Ovary (tissue), 3 donors: Measurements from ENCODE around the gene GDF11.

Experiments
- CTCF ChIP-seq, 3 donors: fragments of 450-650 bp in 2 of 3; fragments of 200-600 bp in 1 of 3; IDR thresholded peaks; one replicate each; pipeline versions ENCODE4 v1.5.1 to v1.8.0; 2016 to 2022; ENCODE audit warnings: antibody characterized with exemption in 3 of 3, mild to moderate bottlenecking in 1 of 3
- EP300 ChIP-seq: sonication (generic); formaldehyde crosslinking; IDR thresholded peaks from one replicate; pipeline ENCODE4 v1.6.1; 2017; ENCODE audit warnings: antibody characterized with exemption
- POLR2A ChIP-seq: fragments of 450-650 bp; IDR thresholded peaks from one replicate; pipeline ENCODE4 v1.6.1; 2017; ENCODE audit warnings: antibody characterized with exemption, mild to moderate bottlenecking, moderate library complexity
- donor health status: DM: no; HTN: no; CAD: no.

DNA sequence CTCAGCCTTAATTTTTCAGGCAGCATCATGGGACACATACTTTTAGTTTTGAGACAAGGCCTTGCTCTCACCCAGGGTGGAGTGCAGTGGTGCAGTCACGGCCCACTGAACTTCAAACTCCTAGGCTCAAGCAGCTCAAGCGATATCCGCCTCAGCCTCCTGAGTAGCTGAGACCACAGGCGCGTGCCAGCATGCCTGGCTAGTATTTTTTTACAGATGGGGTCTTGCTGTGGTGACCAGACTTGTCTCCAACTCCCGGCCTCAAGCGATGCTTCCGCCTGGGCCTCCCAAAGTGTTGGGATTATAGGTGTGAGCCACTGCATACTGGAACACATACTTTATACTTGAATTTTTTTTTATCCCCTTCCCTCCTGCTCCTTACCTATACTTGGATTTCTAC is 20.0 kb upstream of the GDF11 start:
- TF ChIP-seq CTCF (IDR thresholded peaks at IDR 0.05): no peak
- no peak for TF ChIP-seq EP300
- no peak for TF ChIP-seq POLR2A
